Stimulated activated CD4-positive, alpha-beta T cell treated with anti-CD3 and anti-CD28 coated beads, Interleukin-15, amount 100 ng/mL, for 48 hours (primary cell): Measurements from ENCODE around the gene DGKE.
A peak's percentile ranks its signal among the peaks of the same experiment; 100 is the strongest.

Experiments used
- DNase-seq, 2 donors: peaks; one replicate each; pipeline ENCODE4 v3.0.0-alpha.2; 2020; ENCODE audit warnings: low read depth in 2 of 2

The DGKE gene

GRCh38 chr17:56890390-56890789 lies 56.4 kb downstream of the DGKE start:
- no peak for DNase-seq

GRCh38 chr17:56890906-56891674 lies 57.1 kb downstream of the DGKE start:
- DNase-seq, result no peak

GRCh38 chr17:56891751-56892150 lies 57.8 kb downstream of the DGKE start:
- DNase-seq, result peak; percentile 29 to 42

- no peak for DNase-seq
Observed at GRCh38 chr17:56892333-56892732, 58.4 kb downstream of the DGKE start.

GRCh38 chr17:56893503-56893902 lies 59.6 kb downstream of the DGKE start:
- DNase-seq, result no peak

GRCh38 chr17:56894859-56895455 lies 61.0 kb downstream of the DGKE start:
- DNase-seq, result no peak

GRCh38 chr17:56896217-56896967 lies 62.4 kb downstream of the DGKE start:
- DNase-seq, result no peak

GRCh38 chr17:56896968-56897359 lies 63.0 kb downstream of the DGKE start:
- DNase-seq, result no peak

GRCh38 chr17:56897646-56898424 lies 63.9 kb downstream of the DGKE start:
- DNase-seq, result no peak

- no peak for DNase-seq
Observed at GRCh38 chr17:56898874-56899273, 64.9 kb downstream of the DGKE start.

GRCh38 chr17:56899403-56899802 lies 65.5 kb downstream of the DGKE start:
- DNase-seq, result no peak

GRCh38 chr17:56902348-56902747 lies 68.4 kb downstream of the DGKE start:
- no peak for DNase-seq

- no peak for DNase-seq
Observed at GRCh38 chr17:56903560-56903959, 69.6 kb downstream of the DGKE start.

GRCh38 chr17:56908001-56908542 lies 74.1 kb downstream of the DGKE start:
- DNase-seq, result no peak

GRCh38 chr17:56909742-56910508 lies 76.0 kb downstream of the DGKE start:
- no peak for DNase-seq

- no peak for DNase-seq
Observed at GRCh38 chr17:56910509-56911235, 76.7 kb downstream of the DGKE start.

- DNase-seq, result no peak
Observed at GRCh38 chr17:56912105-56912999, 78.4 kb downstream of the DGKE start.

- DNase-seq, result no peak
Observed at GRCh38 chr17:56913000-56913311, 79.0 kb downstream of the DGKE start.

GRCh38 chr17:56913353-56913866 lies 79.5 kb downstream of the DGKE start:
- DNase-seq, result no peak
